H54 (cell line): Measurements from ENCODE around the gene SLC12A7.

Experiments
- DNase-seq: peaks from one replicate; pipeline ENCODE4 v3.0.0; 2011; ENCODE audit warnings: low spot score, mixed read lengths; ENCODE audit not compliant: insufficient read length
- FAIRE-seq: peaks from 3 replicates; lab custom pipeline; 2011; peaks lifted over from hg19 to GRCh38; lab: Jason Lieb, UNC
- POLR2A ChIP-seq: IDR thresholded peaks from 2 replicates; pipeline ENCODE4 v1.6.1; 2011; ENCODE audit warnings: low read depth, mild to moderate bottlenecking, low read length

SLC12A7 gene

GRCh38 chr5:1124205-1125029 is 12.6 kb upstream of the SLC12A7 start:
- DNase-seq: no peak
- no peak for TF ChIP-seq POLR2A
- FAIRE-seq: no peak

DNA sequence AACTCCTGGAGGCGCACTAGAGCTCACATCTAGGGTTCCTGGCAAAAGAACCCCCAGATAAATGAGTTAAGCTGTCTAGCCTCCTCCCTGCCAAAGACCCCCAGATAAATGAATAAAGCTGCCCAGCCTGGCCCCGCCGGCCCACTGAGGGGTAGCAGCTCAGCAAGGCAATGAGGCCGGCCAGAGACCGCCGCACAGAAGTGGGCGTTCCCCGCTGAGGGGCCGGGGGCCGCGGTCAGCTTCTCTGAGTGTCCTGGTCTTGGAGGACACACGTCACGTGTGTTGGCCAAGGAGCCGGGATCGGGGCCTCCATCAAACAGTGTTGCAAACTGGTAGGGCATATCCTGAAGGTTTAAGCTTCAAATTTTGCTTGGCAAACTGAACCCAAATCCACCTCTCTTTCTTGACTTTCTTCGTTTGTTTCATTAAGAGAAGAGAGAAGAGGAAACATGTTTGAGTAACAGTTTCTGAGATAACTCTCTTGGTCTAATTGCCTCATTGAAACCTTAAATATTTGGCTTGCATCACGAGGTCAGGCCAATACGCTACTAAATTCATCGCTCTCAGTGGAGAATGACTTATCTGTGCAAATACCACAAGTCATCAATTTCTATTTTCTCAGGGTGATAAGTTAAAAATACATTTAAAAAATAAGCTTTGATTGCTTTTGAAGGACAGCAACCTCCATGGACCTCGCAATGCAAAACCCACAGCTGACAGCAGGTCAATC is 11.7 kb upstream of the SLC12A7 start:
- FAIRE-seq (no peak), DNase-seq (no peak)

DNA sequence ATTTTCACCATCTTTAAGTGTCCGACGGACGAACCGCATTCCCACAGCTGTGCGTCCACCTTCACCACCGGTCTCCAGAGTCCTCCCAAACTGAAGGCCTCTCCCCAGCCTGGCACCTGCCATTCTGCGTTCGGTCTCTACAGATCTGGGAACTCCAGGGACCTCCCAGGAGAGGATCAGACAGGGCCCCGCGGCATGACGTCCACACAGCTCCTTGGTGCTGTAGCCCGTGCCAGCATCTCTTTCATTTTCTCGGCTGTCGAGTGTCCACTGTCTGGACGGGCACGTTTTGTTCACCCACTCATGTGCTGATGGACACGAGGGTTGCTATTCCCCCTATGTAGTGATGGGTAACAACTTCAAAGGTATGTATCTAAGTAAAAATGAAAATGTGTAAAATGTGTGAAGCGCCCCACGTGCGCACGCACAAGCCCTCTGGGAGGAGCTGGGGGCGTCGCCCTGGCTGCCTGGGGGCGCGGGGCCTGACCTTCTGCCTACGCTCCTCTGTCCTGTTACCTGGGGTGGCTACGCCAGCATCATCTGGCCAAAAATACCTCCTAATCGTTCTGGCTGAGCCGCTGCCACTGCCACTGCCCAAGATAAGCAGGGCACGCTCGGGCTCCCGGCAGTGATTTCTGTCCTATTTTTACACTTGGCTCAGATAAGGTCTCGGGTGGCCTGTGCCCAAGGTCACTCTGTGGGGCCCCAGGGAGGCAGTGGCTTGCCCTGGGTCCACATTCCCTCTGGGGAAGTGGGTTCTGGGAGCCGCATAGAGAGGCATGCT is 10.8 kb upstream of the SLC12A7 start:
- no peak for TF ChIP-seq POLR2A
- DNase-seq (no peak), FAIRE-seq (no peak)

More for the DNA sequence above, 11.7 kb upstream of the SLC12A7 start:
- no peak for TF ChIP-seq POLR2A

DNA sequence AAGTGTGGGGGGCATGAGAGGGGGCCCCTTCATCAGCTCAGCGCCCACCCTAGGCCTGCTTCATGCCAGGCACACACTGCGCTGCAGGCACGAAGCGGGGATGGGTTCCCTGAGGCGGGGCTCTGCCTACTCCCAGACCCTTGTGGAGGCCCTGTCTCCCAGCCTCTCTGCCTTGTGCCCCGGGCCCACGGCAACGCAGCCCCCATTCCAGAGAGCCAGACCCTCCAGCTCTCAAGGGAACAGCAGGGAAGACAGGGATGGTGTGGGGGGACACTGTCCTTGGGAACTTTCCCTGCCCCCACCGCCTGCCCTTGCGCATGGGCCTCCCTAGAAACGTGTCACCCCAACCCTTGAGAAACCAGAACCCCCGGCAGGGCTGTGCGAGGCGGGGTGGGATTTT is 10.0 kb upstream of the SLC12A7 start:
- TF ChIP-seq POLR2A: no peak
- no peak for FAIRE-seq
- DNase-seq: no peak

GRCh38 chr5:1121044-1121443 is 9.2 kb upstream of the SLC12A7 start:
- no peak for FAIRE-seq
- TF ChIP-seq POLR2A: no peak
- DNase-seq: no peak

GRCh38 chr5:1120236-1120999 is 8.6 kb upstream of the SLC12A7 start:
- DNase-seq: no peak
- no peak for TF ChIP-seq POLR2A
- no peak for FAIRE-seq

DNA sequence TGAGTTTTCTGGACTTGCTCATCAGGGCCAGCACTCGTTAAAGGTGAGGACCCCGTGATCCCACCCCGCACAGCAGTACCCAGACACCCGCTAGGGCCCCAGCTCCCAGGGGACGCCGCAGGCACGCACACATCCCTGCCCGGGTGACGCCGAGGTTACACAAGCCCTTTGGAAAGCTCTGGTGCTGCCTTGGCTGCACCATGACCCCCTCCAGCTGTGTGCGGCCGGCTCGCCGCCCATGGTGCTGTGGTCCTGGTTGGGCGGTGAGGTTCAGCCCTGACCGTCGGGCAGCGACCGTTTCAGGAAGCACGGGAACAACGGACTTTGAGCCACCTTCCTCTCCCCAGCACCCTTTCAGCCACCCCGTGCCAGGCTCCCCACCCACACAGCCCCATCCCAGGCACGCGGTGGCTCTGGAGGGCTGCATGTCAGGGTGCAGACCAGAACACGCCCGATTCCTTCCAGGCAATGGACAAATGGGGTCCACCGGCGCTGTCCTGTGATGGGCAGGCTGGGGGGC is 7.5 kb upstream of the SLC12A7 start:
- DNase-seq (no peak), FAIRE-seq (no peak)
- no peak for TF ChIP-seq POLR2A

- TF ChIP-seq POLR2A: no peak
- FAIRE-seq (no peak), DNase-seq (no peak)
Measured at GRCh38 chr5:1118738-1119137, 6.9 kb upstream of the SLC12A7 start.

- TF ChIP-seq POLR2A: no peak
- no peak for DNase-seq
- no peak for FAIRE-seq
Measured at GRCh38 chr5:1118231-1118698, 6.4 kb upstream of the SLC12A7 start.

DNA sequence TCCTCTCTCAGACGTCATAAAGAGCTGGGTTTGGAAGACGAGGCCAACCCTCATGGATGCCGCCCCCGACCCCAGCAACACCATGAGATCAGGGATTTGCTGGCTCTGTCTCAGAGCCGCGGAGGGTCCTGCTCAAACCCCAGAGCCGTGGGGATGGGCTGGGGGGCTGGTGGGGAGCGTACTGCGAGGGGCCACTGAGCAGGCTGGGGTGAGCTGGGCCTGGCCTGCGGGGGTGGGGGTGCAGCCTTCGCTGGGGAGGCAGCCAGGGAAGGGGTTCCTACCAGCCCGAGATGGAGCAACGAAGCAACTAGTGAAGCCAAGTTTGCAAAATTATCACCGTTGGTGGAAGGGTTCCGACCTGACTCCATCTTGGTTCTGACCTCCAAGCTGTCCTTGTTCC is 5.1 kb upstream of the SLC12A7 start:
- FAIRE-seq (no peak), DNase-seq (no peak)
- no peak for TF ChIP-seq POLR2A

GRCh38 chr5:1116109-1116740 is 4.4 kb upstream of the SLC12A7 start:
- DNase-seq (no peak), FAIRE-seq (no peak)
- no peak for TF ChIP-seq POLR2A

- DNase-seq (no peak), FAIRE-seq (no peak)
- TF ChIP-seq POLR2A: no peak
Measured at GRCh38 chr5:1115123-1115815, 3.4 kb upstream of the SLC12A7 start.
